NCI-H1048 (cell line): ENCODE data around the gene EXOC5.
"Not testable (repeated sequence)": the region's sequence is repeated elsewhere in the genome, so short reads cannot be mapped to it uniquely, and the experiment has no call there.

Source experiments
- DNase-seq: peaks from one replicate; lab custom pipeline; 2025; lab: John Stamatoyannopoulos, UW

The EXOC5 gene

DNA sequence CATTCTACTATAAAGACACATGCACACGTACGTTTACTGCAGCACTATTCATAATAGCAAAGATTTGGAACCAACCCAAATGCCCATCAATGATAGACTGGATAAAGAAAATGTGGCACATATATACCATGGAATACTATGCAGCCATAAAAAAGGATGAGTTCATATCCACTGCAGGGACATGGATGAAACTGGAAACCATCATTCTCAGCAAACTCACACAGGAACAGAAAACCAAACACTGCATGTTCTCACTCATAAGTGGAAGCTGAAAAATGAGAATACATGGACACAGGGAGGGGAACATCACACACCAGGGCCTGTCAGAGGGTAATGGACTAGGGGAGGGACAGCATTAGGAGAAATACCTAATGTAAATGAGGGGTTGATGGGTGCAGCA is 10.5 kb downstream of the EXOC5 start:
- not testable (repeated sequence) for DNase-seq

- DNase-seq = no peak
These were observed 13.8 kb downstream of the EXOC5 start for GRCh38 chr14:57254884-57255283.

GRCh38 chr14:57246933-57247657 is 21.6 kb downstream of the EXOC5 start:
- no peak for DNase-seq

- no peak for DNase-seq
These were observed 22.8 kb downstream of the EXOC5 start for GRCh38 chr14:57245941-57246340.

DNA sequence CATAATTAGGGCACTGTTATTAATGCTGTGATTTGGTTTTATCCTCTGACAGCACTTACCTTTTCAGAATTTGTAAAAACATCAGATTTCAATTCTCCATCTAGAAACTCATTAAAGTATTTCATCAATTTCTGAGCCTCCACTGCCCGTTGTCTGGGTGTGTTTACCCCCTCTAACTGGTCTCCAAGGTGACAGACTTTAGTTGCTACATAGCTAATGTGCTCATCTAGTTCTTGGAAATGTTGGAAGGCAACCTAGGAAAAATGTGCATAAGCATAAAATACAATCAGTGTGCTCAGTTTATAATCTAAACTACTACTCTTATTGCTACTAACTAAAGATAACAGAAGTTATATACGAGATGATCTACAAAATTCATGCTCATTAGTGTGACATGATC is 24.6 kb downstream of the EXOC5 start:
- no peak for DNase-seq

GRCh38 chr14:57243320-57243719 is 25.4 kb downstream of the EXOC5 start:
- no peak for DNase-seq

- DNase-seq = not testable (repeated sequence)
These were observed 28.6 kb downstream of the EXOC5 start for GRCh38 chr14:57240115-57240514.

DNA sequence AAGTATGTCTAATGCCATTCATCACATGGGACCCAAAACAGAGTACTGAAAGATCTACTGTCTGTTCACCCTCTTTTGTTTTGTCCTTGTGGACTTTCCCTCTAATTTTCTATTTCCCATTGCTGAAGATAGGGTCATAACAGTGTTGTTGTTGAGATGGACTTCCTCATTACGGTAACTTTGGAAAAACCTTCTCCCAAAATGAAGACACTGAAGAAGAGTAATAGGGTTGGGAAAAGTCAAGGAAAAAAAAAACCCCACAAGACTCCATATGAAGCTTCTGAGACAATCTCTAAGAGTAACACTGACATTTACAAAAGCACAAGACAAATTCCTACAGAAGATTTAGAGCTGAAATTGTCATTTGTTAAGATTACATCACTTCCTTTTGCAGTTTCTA is 36.7 kb downstream of the EXOC5 start:
- no peak for DNase-seq

DNA sequence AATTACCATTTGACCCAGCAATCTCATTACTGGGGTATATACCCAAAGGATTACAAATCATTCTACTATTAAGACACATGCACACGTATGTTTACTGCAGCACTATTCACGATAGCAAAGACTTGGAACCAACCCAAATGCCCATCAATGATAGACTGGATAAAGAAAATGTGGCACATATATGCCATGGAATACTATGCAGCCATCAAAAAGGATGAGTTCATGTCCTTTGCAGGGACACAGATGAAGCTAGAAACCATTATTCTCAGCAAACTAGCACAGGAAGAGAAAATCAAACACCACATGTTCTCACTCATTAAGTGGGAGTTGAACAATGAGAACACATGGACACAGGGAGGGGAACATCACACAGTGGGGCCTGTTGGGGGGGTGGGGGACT is 40.4 kb downstream of the EXOC5 start:
- DNase-seq = not testable (repeated sequence)

DNA sequence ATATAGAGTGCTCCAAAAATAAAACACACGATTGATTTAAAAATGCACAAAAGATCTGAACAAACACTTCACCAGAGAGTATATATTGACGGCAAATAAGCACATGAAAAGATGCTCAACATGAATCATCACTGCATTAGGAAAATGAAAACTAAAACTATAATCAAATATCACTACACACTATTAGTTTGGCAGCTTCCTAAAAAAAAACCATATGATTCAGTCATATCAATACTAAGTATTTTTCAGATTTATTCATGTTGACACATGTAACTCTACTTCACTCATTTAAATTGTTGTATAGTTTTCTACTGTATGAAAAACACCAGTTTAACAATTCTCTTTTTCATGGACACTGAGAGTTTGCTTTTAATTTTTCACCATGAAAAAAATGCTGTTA is 41.6 kb downstream of the EXOC5 start:
- DNase-seq = no peak

DNA sequence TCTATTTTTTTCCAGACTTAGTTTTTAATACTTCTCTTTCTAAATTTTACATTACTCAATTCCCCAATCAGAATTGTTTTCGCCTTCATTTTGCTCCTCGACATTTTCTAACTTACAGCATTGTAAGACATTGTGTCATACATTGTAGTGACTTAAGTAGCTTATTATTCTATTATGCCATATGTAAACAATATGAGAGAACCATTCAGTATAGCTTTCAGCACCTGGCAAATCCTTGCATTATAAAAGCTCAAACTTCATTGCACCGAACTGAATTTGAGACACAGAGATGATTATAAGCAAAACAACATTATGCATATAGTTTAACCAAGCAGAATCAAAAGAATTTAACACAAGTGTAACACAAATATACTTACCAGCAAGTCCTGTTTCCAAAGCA is 46.8 kb downstream of the EXOC5 start:
- DNase-seq = no peak

DNA sequence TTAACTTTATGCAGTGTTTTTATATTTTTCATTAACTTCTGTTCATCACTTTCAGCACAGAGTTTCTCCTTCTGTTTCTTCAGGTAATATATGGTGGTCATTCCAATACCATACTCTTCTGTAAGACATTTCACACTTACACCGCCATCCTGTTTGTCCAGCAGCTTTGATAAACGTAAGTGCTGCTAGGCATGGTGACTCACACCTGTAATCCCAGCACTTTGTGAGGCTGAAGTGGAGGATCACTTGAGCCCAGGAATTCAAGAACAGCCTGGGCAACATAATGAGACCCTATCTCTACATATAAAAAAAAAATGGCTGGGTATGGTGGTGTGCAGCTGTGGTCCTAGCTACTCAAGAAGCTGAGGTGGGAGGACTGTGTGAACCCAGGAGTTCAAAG is 55.8 kb downstream of the EXOC5 start:
- DNase-seq = no peak

- DNase-seq = no peak
These were observed 59.1 kb downstream of the EXOC5 start for GRCh38 chr14:57209561-57209960.

GRCh38 chr14:57205938-57206337 is 62.8 kb downstream of the EXOC5 start:
- no peak for DNase-seq

- DNase-seq = not testable (repeated sequence)
These were observed 66.0 kb downstream of the EXOC5 start for GRCh38 chr14:57202672-57203071.

DNA sequence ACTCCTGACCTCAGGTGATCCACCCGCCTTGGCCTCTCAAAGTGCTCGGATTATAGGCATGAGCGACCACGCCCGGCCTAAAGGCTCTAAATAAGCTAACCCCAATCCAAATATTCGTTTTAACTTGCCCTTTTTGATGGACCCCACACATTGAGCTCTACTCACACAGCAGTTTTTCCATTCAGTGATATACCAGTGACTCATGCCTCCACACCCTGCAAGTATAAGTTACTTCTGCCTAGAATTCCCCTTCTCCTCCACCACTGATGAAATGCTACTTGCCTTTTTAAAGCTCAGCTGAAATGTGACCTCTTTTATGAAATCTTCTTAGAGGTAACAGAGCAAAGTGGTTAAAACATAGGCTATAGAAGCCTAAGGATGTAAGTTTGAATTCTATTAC is 68.8 kb downstream of the EXOC5 start:
- DNase-seq = no peak

GRCh38 chr14:57189070-57189469 is 79.6 kb downstream of the EXOC5 start:
- DNase-seq = peak; percentile 39

DNA sequence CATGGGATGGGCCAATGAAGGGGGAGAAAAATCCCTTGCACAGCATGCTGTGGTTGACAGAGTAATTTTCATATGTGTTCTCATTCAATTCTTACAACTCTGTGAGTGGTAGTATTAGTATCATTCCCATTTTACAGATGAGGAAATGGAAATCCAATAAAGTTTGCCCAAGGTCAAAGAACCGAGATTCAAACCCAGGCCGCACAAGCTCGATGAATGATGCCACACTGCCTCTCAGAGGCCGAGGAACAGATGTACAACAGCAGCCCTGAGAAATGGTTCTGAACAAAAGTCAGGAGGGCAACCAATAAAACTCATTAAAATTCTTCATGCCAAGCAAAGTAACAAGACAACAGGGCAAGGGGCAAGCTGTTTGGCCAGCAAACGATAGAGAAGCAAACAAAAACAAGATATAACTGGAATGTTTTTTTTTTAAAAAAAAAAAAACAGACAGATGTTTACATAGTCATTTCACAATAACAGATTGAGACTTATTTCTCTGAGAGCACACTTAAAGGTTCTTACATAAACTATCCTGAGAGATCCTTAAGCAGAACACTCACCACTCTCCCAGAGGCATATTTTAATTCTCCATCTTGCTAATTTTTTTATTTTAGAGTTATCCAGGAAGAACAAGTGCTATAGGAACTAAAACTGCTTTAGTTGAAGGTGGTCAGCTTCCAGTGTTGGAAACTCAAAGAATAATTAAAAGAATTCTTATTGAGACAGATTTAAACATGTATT is 85.8 kb downstream of the EXOC5 start:
- no peak for DNase-seq

GRCh38 chr14:57179273-57179672 is 89.4 kb downstream of the EXOC5 start:
- no peak for DNase-seq

DNA sequence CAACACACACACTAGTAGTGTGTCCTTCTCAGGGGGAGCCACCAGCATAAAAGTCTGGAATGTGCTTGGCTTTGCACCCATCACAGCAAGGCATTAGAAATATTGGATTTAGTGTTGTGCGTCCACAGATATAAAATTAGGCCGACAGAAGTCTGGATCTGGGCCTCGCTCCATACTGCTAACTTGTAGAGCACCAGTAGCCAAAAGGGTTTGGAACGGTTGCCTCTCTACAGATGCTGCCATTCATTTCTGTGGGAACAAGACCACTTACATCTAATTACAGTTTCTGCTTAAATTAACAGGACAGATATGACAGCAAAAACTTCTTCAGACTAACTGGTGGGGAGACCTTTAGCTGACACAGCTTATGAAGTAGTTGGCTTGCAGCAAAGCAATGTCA is 94.2 kb downstream of the EXOC5 start:
- no peak for DNase-seq

DNA sequence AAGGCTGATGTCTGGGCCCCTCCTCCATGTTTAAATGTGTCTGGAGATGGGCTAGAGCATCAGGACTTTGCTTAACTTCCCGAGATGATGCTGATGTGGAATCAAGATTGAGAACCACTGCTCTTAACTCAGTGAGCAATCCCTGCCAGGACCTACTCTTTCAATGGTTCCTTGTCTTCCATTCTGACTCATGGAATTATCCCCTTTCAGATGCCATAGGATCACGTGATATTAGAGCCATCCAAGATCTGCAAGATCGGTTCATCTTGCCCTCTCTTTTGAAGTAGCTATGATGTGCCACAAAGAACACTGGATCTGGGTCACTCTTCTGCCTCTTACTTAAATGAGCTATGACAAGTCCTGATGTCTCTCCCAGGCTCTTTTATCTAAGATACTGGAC is 96.8 kb downstream of the EXOC5 start:
- DNase-seq = no peak

- no peak for DNase-seq
These were observed 97.3 kb downstream of the EXOC5 start for GRCh38 chr14:57171363-57171762.

GRCh38 chr14:57169901-57170300 is 98.8 kb downstream of the EXOC5 start:
- DNase-seq = no peak
